Adipocyte (in vitro differentiated cells): Measurements from ENCODE around the gene PCDHGA4.
A peak's percentile ranks its signal among the peaks of the same experiment; 100 is the strongest.
"Not testable (repeated sequence)": the region's sequence is repeated elsewhere in the genome, so short reads cannot be mapped to it uniquely, and the experiment has no call there.

Experiments used
- DNase-seq: peaks from one replicate; pipeline ENCODE4 v3.0.0-alpha.2; 2015; ENCODE audit warnings: low read depth
- H3K27me3 ChIP-seq: replicated peaks from 2 replicates; pipeline ENCODE4 v1.7.0; 2013; ENCODE audit warnings: mild to moderate bottlenecking, low read length, moderate library complexity; ENCODE audit not compliant: control insufficient read depth, insufficient read depth
- H3K36me3 ChIP-seq: 2 replicates; pipeline ENCODE4 v1.7.0; 2013; ENCODE audit warnings: low read length, mild to moderate bottlenecking, moderate library complexity; ENCODE audit not compliant: control insufficient read depth, insufficient read depth, severe bottlenecking
- H3K4me1 ChIP-seq: 2 replicates; pipeline ENCODE4 v1.7.0; 2013; ENCODE audit warnings: mild to moderate bottlenecking, low read length, moderate library complexity; ENCODE audit not compliant: control insufficient read depth, insufficient read depth
- H3K4me3 ChIP-seq: 2 replicates; pipeline ENCODE4 v1.7.0; 2013; ENCODE audit warnings: mild to moderate bottlenecking, low read length, moderate library complexity
- H3K9ac ChIP-seq: 2 replicates; pipeline ENCODE4 v1.7.0; 2013; ENCODE audit warnings: mild to moderate bottlenecking, low read length, moderate library complexity
- H3K9me3 ChIP-seq: 2 replicates; pipeline ENCODE4 v1.7.0; 2013; ENCODE audit warnings: mild to moderate bottlenecking, low read length, moderate library complexity; ENCODE audit not compliant: control insufficient read depth

The PCDHGA4 gene

GRCh38 chr5:141389153-141390042 is 34.6 kb downstream of the PCDHGA4 start:
- H3K9me3 ChIP-seq = peaks cover 65% of the 10 kb centered on the region
- no peaks in the 10 kb centered on the region for H3K4me1 ChIP-seq
- peak overlapping the region; percentile 55 for H3K4me3 ChIP-seq

DNA sequence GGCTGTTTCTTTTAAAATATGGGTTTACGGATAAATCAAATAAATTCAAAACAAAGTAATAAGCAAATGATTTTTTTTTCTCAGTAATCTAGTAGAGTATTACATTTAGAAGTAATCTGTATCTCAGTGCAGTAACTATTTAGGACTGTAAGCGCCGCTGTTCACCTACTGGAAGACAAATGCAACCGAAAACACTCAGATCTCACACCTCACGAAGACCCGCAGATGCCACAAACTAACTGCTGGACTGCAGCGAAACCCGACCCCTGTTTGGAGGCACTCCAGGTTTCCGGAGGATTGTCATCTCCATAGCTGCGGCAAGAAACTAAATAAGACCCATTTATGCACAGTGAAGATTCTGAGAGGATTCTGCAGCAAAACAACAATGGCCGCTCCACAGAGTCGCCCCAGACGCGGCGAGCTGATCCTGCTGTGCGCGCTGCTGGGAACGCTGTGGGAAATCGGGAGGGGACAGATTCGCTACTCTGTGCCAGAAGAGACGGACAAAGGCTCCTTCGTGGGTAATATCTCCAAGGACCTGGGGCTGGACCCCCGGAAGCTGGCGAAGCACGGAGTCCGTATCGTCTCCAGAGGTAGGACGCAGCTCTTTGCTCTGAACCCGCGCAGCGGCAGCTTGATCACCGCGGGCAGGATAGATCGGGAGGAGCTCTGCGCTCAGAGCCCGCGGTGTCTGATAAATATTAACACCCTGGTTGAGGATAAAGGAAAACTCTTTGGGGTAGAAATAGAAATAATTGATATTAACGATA is 37.8 kb downstream of the PCDHGA4 start, which contains the start of gene PCDHGA8:
Gene PCDHGA8, plus strand, starts transcription at position 205 of the 770 bp plus-strand sequence. Its CDS starts 181 bp downstream, at position 386.
- H3K9me3 ChIP-seq = peaks cover 64% of the 10 kb centered on the region
- DNase-seq = no peak
- H3K4me3 ChIP-seq = peak within 1 kb of the TSS; percentile 68
- no peaks in the 10 kb centered on the region for H3K36me3 ChIP-seq
- H3K27me3 ChIP-seq = no peaks in the 10 kb centered on the region
- H3K9ac ChIP-seq = no peak within 1 kb of the TSS
- H3K4me1 ChIP-seq = no peaks in the 10 kb centered on the region

More at GRCh38 chr5:141389153-141390042, 34.6 kb downstream of the PCDHGA4 start:
- Histone ChIP-seq H3K9ac (no peak overlapping the region), H3K36me3 (no peaks in the 10 kb centered on the region), H3K27me3 (no peaks in the 10 kb centered on the region)
- DNase-seq = no peak

DNA sequence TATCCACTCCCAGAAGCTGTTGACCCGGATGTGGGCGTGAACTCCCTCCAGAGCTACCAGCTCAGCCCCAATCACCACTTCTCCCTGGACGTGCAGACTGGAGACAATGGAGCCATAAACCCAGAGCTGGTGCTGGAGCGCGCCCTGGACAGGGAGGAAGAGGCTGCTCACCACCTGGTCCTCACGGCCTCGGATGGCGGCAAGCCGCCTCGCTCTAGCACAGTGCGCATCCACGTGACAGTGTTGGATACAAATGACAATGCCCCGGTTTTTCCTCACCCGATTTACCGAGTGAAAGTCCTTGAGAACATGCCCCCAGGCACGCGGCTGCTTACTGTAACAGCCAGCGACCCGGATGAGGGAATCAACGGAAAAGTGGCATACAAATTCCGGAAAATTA is 38.4 kb downstream of the PCDHGA4 start:
- H3K4me3 ChIP-seq = peak overlapping the region; percentile 7
- no peaks in the 10 kb centered on the region for H3K4me1 ChIP-seq
- H3K9ac ChIP-seq = no peak overlapping the region
- no peaks in the 10 kb centered on the region for H3K36me3 ChIP-seq
- H3K9me3 ChIP-seq = peaks cover 62% of the 10 kb centered on the region
- DNase-seq = no peak
- H3K27me3 ChIP-seq = no peaks in the 10 kb centered on the region

DNA sequence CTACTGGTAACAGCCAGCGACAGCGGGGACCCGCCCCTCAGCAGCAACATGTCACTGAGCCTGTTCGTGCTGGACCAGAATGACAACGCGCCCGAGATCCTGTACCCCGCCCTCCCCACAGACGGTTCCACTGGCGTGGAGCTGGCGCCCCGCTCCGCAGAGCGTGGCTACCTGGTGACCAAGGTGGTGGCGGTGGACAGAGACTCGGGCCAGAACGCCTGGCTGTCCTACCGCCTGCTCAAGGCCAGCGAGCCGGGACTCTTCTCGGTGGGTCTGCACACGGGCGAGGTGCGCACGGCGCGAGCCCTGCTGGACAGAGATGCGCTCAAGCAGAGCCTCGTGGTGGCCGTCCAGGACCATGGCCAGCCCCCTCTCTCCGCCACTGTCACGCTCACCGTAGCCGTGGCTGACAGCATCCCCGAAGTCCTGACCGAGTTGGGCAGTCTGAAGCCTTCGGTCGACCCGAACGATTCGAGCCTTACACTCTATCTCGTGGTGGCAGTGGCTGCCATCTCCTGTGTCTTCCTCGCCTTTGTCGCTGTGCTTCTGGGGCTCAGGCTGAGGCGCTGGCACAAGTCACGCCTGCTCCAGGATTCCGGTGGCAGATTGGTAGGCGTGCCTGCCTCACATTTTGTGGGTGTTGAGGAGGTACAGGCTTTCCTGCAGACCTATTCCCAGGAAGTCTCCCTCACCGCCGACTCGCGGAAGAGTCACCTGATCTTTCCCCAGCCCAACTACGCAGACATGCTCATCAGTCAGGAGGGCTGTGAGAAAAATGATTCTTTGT is 39.8 kb downstream of the PCDHGA4 start:
- not testable (repeated sequence) for H3K9ac ChIP-seq, H3K4me1 ChIP-seq

DNA sequence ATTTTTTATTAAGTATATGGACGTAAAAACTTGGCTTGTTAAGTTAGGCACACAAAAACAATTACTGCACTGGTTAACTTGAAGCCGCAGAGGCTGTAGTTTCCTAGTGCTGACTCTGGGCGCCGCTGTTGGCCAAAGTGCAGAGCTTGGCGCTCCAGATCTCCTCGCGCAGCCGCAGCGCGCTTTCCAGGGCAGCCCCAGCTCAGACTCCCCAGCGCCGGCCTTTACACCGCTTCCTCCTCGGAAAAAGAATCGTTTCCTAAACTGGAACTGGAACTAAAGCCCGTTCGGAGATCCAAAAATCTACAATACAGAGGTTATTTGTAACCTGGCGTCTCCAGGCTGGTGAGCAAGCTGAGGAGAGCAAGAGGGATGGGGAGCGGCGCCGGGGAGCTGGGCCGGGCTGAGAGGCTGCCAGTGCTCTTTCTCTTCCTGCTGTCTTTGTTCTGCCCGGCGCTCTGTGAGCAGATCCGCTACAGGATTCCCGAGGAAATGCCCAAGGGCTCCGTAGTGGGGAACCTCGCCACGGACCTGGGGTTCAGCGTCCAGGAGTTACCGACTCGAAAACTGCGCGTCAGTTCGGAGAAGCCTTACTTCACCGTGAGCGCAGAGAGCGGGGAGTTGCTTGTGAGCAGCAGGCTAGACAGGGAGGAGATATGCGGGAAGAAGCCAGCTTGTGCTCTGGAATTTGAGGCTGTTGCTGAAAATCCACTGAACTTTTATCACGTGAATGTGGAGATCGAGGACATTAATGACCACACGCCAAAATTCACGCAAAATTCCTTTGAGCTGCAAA is 43.1 kb downstream of the PCDHGA4 start, which contains the start of gene PCDHGB5:
Gene PCDHGB5, plus strand, starts transcription at position 192 of the 796 bp plus-strand sequence. Its CDS starts 181 bp downstream, at position 373.
- peak within 1 kb of the TSS; percentile 74 for H3K4me3 ChIP-seq
- H3K36me3 ChIP-seq, H3K27me3 ChIP-seq: not testable (repeated sequence)
- H3K9me3 ChIP-seq = peaks cover 44% of the 10 kb centered on the region
- peak; percentile 38 for DNase-seq
- H3K4me1 ChIP-seq = peaks cover 13% of the 10 kb centered on the region
- peak within 1 kb of the TSS; percentile 63 for H3K9ac ChIP-seq

More for the DNA sequence above, 39.8 kb downstream of the PCDHGA4 start:
- DNase-seq, H3K27me3 ChIP-seq, H3K4me3 ChIP-seq, H3K36me3 ChIP-seq: not testable (repeated sequence)
- peaks cover 60% of the 10 kb centered on the region for H3K9me3 ChIP-seq

GRCh38 chr5:141398608-141399007 is 43.8 kb downstream of the PCDHGA4 start:
- H3K9ac ChIP-seq = no peak overlapping the region
- no peak for DNase-seq
- H3K9me3 ChIP-seq = peaks cover 44% of the 10 kb centered on the region
- H3K36me3 ChIP-seq = no peaks in the 10 kb centered on the region
- H3K4me1 ChIP-seq = peaks cover 13% of the 10 kb centered on the region
- H3K27me3 ChIP-seq = no peaks in the 10 kb centered on the region
- H3K4me3 ChIP-seq = peak overlapping the region; percentile 63

- no peak for DNase-seq
- H3K4me1 ChIP-seq = peaks cover 13% of the 10 kb centered on the region
- no peaks in the 10 kb centered on the region for H3K27me3 ChIP-seq
- H3K36me3 ChIP-seq = no peaks in the 10 kb centered on the region
- peak overlapping the region; percentile 67 for H3K4me3 ChIP-seq
- H3K9me3 ChIP-seq = peaks cover 44% of the 10 kb centered on the region
- no peak overlapping the region for H3K9ac ChIP-seq
Measured at GRCh38 chr5:141399555-141400258, 44.9 kb downstream of the PCDHGA4 start.

DNA sequence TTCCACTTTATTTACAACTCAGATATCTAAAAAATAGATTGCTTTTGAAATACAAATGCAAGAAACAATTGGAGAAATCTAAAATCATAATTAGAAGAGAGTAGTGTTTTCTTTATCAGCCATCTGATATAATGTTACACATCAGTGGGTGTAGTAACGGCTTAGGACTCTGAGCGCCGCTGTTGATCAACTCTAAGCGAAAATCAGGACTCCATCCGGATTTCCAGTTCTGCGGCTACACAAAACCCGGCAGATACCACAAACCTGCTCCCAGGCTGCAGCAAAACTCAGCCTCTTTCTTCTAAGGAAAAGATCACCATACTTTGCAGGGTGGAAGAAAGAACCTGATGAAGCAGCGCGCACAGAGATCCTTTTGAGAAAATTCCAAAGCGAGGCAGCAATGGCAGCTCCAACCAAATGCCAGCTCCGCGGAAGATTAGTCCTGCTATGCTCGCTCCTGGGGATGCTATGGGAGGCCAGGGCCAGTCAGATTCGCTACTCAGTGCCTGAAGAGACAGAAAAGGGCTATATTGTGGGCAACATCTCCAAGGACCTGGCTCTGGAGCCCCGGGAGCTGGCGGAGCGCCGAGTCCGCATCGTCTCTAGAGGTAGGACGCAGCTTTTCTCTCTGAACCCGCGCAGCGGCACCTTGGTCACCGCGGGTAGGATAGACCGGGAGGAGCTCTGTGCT is 47.9 kb downstream of the PCDHGA4 start, which contains the start of gene PCDHGA9:
Gene PCDHGA9, plus strand, starts transcription at position 226 of the 691 bp plus-strand sequence. Its CDS starts 175 bp downstream, at position 401.
- no peaks in the 10 kb centered on the region for H3K36me3 ChIP-seq
- H3K9ac ChIP-seq = peak within 1 kb of the TSS; percentile 36
- H3K4me1 ChIP-seq = peaks cover 13% of the 10 kb centered on the region
- H3K4me3 ChIP-seq = peak within 1 kb of the TSS; percentile 79
- peaks cover 49% of the 10 kb centered on the region for H3K9me3 ChIP-seq
- DNase-seq = peak; percentile 76
- no peaks in the 10 kb centered on the region for H3K27me3 ChIP-seq

DNA sequence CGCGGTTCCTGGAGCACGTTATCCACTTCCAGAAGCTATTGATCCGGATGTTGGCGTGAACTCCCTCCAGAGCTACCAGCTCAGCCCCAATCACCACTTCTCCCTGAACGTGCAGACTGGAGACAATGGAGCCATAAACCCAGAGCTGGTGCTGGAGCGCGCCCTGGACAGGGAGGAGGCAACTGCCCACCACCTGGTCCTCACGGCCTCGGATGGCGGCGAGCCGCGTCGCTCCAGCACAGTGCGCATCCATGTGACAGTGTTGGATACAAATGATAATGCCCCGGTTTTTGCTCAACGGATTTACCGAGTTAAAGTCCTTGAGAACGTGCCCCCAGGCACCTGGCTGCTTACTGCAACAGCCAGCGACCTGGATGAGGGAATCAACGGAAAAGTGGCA is 48.6 kb downstream of the PCDHGA4 start:
- Histone ChIP-seq H3K36me3 (no peaks in the 10 kb centered on the region), H3K27me3 (no peaks in the 10 kb centered on the region), H3K4me1 (peaks cover 13% of the 10 kb centered on the region), H3K9ac (no peak overlapping the region), H3K9me3 (peaks cover 51% of the 10 kb centered on the region), H3K4me3 (peak overlapping the region; percentile 79)
- no peak for DNase-seq
